ENCODE results near the gene SIRT4.

- TF ChIP-seq CTCF (IDR thresholded peaks at IDR 0.05) (no peak), EZH2 (IDR thresholded peaks at IDR 0.05) (peak; percentile 29), EZH2phosphoT487 (IDR thresholded peaks at IDR 0.05) (no peak)
Observed at GRCh38 chr12:120292661-120293531, 9.2 kb upstream of the SIRT4 start, which contains the start of gene RNU4-1.
